ENCODE results near the gene CDK8. TPM values are rescaled to one million over a fixed set of nuclear protein-coding genes. Genes with fewer than 3 reads are reported as not detected.

CDK8 gene
- total RNA-seq, 1 donor: 17.7 TPM

DNA sequence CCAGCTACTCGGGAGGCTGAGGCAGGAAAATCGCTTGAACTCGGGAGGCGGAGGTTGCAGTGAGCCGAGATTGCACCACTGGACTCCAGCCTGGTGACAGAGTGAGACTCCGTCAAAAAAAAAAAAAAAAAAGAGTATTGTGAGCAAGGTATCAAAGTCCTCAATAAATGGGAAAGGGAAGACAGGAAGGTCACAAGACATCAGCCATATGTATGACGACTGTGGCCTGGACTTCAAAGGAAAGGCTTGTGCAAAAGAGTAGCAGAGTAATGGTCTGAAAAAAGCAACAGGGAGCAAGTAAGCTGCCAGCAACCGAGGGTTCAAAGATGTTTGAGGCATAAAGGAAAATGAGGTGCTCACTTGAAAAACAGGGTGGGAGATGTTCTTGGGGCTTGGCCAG lies 187.5 kb downstream of the CDK8 start:
- Histone ChIP-seq H3K36me3 (ENCODE audit: insufficient read depth, low read length) (no peaks in the 10 kb centered on the region), H3K79me2 (ENCODE audit: insufficient read depth, low read length) (no peaks in the 10 kb centered on the region), H3K4me3 (ENCODE audit: insufficient read depth, low read length) (no peak overlapping the region), H3K4me2 (ENCODE audit: insufficient read depth, low read length) (no peak overlapping the region), H2AFZ (ENCODE audit: low read length) (no peak overlapping the region), H3K27ac (ENCODE audit: low read depth, low read length) (no peak overlapping the region), H3K9me3 (ENCODE audit: low read depth, low read length) (peaks cover 4% of the 10 kb centered on the region), H4K20me1 (ENCODE audit: insufficient read depth, low read length) (no peaks in the 10 kb centered on the region), H3K27me3 (ENCODE audit: insufficient read depth, low read length) (peaks cover 5% of the 10 kb centered on the region), H3K4me1 (ENCODE audit: insufficient read depth, low read length) (peaks cover 11% of the 10 kb centered on the region)
- TF ChIP-seq, protein P1, sequence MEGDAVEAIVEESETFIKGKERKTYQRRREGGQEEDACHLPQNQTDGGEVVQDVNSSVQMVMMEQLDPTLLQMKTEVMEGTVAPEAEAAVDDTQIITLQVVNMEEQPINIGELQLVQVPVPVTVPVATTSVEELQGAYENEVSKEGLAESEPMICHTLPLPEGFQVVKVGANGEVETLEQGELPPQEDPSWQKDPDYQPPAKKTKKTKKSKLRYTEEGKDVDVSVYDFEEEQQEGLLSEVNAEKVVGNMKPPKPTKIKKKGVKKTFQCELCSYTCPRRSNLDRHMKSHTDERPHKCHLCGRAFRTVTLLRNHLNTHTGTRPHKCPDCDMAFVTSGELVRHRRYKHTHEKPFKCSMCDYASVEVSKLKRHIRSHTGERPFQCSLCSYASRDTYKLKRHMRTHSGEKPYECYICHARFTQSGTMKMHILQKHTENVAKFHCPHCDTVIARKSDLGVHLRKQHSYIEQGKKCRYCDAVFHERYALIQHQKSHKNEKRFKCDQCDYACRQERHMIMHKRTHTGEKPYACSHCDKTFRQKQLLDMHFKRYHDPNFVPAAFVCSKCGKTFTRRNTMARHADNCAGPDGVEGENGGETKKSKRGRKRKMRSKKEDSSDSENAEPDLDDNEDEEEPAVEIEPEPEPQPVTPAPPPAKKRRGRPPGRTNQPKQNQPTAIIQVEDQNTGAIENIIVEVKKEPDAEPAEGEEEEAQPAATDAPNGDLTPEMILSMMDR (IDR thresholded peaks at IDR 0.05; ENCODE audit: extremely low read depth, low read depth, low read length): no peak
- no peak for DNase-seq (ENCODE audit: insufficient read length, low spot score, missing footprints)

- Histone ChIP-seq H3K4me2 (ENCODE audit: insufficient read depth, low read length) (peak overlapping the region; percentile 3), H3K4me3 (ENCODE audit: insufficient read depth, low read length) (no peak overlapping the region), H2AFZ (ENCODE audit: low read length) (no peak overlapping the region), H3K27me3 (ENCODE audit: insufficient read depth, low read length) (peaks cover 5% of the 10 kb centered on the region), H3K36me3 (ENCODE audit: insufficient read depth, low read length) (no peaks in the 10 kb centered on the region), H3K27ac (ENCODE audit: low read depth, low read length) (peak overlapping the region; percentile 2), H3K9me3 (ENCODE audit: low read depth, low read length) (peaks cover under 1% of the 10 kb centered on the region), H3K79me2 (ENCODE audit: insufficient read depth, low read length) (no peaks in the 10 kb centered on the region), H4K20me1 (ENCODE audit: insufficient read depth, low read length) (no peaks in the 10 kb centered on the region), H3K4me1 (ENCODE audit: insufficient read depth, low read length) (peaks cover 11% of the 10 kb centered on the region)
- peak; percentile 71 for DNase-seq (ENCODE audit: insufficient read length, low spot score, missing footprints)
- TF ChIP-seq, protein P1 (IDR thresholded peaks at IDR 0.05; ENCODE audit: extremely low read depth, low read depth, low read length): no peak
Observed at GRCh38 chr13:26442541-26442940, 188.6 kb downstream of the CDK8 start.

DNA sequence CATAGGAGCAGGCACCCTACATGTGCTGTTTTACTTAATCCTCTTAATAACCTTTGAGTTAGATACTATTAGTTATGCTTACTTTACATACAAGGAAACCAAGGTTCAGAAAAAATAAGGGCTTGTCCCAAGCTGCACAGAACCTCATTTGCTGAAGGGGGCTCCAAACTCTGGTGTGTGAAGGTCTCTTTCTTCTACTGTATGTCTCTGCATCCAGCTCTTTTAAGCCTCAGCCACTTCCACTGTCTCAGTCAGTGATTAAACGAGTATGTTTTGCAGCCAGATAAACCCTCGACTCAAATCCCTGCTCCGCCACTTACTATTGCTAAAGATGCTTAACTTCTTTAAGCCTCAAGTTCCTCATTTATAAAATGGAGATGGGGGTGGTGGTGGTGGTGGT lies 191.2 kb downstream of the CDK8 start:
- no peak overlapping the region for H3K4me3 ChIP-seq (ENCODE audit: insufficient read depth, low read length)
- H3K27ac ChIP-seq (ENCODE audit: low read depth, low read length): no peak overlapping the region
- TF ChIP-seq, protein P1 (IDR thresholded peaks at IDR 0.05; ENCODE audit: extremely low read depth, low read depth, low read length): no peak
- H4K20me1 ChIP-seq (ENCODE audit: insufficient read depth, low read length): no peaks in the 10 kb centered on the region
- no peak overlapping the region for H2AFZ ChIP-seq (ENCODE audit: low read length)
- no peaks in the 10 kb centered on the region for H3K79me2 ChIP-seq (ENCODE audit: insufficient read depth, low read length)
- H3K27me3 ChIP-seq (ENCODE audit: insufficient read depth, low read length): peaks cover 5% of the 10 kb centered on the region
- peaks cover 2% of the 10 kb centered on the region for H3K9me3 ChIP-seq (ENCODE audit: low read depth, low read length)
- H3K4me1 ChIP-seq (ENCODE audit: insufficient read depth, low read length): peaks cover 11% of the 10 kb centered on the region
- H3K4me2 ChIP-seq (ENCODE audit: insufficient read depth, low read length): no peak overlapping the region
- DNase-seq (ENCODE audit: insufficient read length, low spot score, missing footprints): no peak
- H3K36me3 ChIP-seq (ENCODE audit: insufficient read depth, low read length): no peaks in the 10 kb centered on the region

DNA sequence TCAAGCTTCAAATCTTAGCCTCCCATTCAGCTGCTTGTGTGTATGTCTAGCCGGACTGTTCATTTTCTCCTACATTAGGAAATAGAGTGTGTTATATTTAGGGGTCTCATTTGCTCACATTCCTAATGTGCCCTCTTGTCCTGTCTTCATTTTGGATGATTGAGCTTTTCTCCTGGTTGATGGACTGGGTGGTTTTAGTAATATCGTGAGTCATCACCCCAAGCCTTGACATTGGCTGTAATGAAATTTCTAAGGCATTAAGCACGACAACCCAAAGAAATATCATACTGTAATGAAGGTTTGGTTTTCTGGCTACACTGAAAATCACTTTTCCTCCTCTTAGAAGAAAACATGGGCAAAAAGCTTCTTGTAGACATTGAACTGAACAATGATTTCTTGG lies 192.8 kb downstream of the CDK8 start:
- Histone ChIP-seq H3K27me3 (ENCODE audit: insufficient read depth, low read length) (peaks cover 5% of the 10 kb centered on the region), H3K27ac (ENCODE audit: low read depth, low read length) (no peak overlapping the region), H3K9me3 (ENCODE audit: low read depth, low read length) (peaks cover 2% of the 10 kb centered on the region), H3K79me2 (ENCODE audit: insufficient read depth, low read length) (no peaks in the 10 kb centered on the region), H4K20me1 (ENCODE audit: insufficient read depth, low read length) (no peaks in the 10 kb centered on the region), H3K4me1 (ENCODE audit: insufficient read depth, low read length) (peaks cover 11% of the 10 kb centered on the region), H3K36me3 (ENCODE audit: insufficient read depth, low read length) (no peaks in the 10 kb centered on the region), H3K4me3 (ENCODE audit: insufficient read depth, low read length) (no peak overlapping the region), H3K4me2 (ENCODE audit: insufficient read depth, low read length) (no peak overlapping the region), H2AFZ (ENCODE audit: low read length) (no peak overlapping the region)
- no peak for DNase-seq (ENCODE audit: insufficient read length, low spot score, missing footprints)
- TF ChIP-seq, protein P1 (IDR thresholded peaks at IDR 0.05; ENCODE audit: extremely low read depth, low read depth, low read length): no peak

Data from osteoblast (primary cell).